ENCODE data around the gene GFPT2.

The GFPT2 gene

GRCh38 chr5:180350711-180351465 is 2.2 kb downstream of the GFPT2 start:
- no peak for DNase-seq

- no peak for DNase-seq
Observed at GRCh38 chr5:180350296-180350695, 2.8 kb downstream of the GFPT2 start.

GRCh38 chr5:180349391-180349790 is 3.7 kb downstream of the GFPT2 start:
- DNase-seq = no peak

- no peak for DNase-seq
Observed at GRCh38 chr5:180348336-180348735, 4.8 kb downstream of the GFPT2 start.

- DNase-seq = no peak
Observed at GRCh38 chr5:180347702-180348101, 5.4 kb downstream of the GFPT2 start.

- no peak for DNase-seq
Observed at GRCh38 chr5:180346358-180346757, 6.8 kb downstream of the GFPT2 start.

- DNase-seq = no peak
Observed at GRCh38 chr5:180345781-180346180, 7.4 kb downstream of the GFPT2 start.

- DNase-seq = no peak
Observed at GRCh38 chr5:180345186-180345585, 8.0 kb downstream of the GFPT2 start.

- DNase-seq = no peak
Observed at GRCh38 chr5:180344696-180344999, 8.5 kb downstream of the GFPT2 start.

- no peak for DNase-seq
Observed at GRCh38 chr5:180343831-180344695, 9.1 kb downstream of the GFPT2 start.

GRCh38 chr5:180343110-180343830 is 9.9 kb downstream of the GFPT2 start:
- DNase-seq = no peak

- DNase-seq = no peak
Observed at GRCh38 chr5:180341595-180341994, 11.5 kb downstream of the GFPT2 start.

- DNase-seq = no peak
Observed at GRCh38 chr5:180340856-180341255, 12.3 kb downstream of the GFPT2 start.

- no peak for DNase-seq
Observed at GRCh38 chr5:180339583-180340183, 13.5 kb downstream of the GFPT2 start.

GRCh38 chr5:180338001-180338707 is 15.0 kb downstream of the GFPT2 start:
- DNase-seq = no peak

- DNase-seq = no peak
Observed at GRCh38 chr5:180336234-180337020, 16.7 kb downstream of the GFPT2 start.

GRCh38 chr5:180335614-180336233 is 17.4 kb downstream of the GFPT2 start:
- no peak for DNase-seq

- no peak for DNase-seq
Observed at GRCh38 chr5:180334751-180335613, 18.2 kb downstream of the GFPT2 start.

GRCh38 chr5:180334176-180334575 is 19.0 kb downstream of the GFPT2 start:
- DNase-seq = no peak

- DNase-seq = no peak
Observed at GRCh38 chr5:180333661-180334060, 19.5 kb downstream of the GFPT2 start.

Measured in NCI-H2081 treated with DMSO at 0.1 percent for 48 hours (cell line).